OCI-LY3 (cell line): ENCODE results near the gene PDE4D.

Source experiments
- CTCF ChIP-seq: fragments of 200-600, 300-600 bp; sonication (generic); IDR thresholded peaks from 2 replicates; pipeline ENCODE4 v1.5.1; 2014; ENCODE audit warnings: antibody characterized with exemption, low read length, low read depth
- EZH2phosphoT487 ChIP-seq: fragments of 200-600 bp; shearing (Covaris generic); IDR thresholded peaks from 2 replicates; pipeline ENCODE4 v1.6.1; 2018; ENCODE audit warnings: antibody characterized with exemption, mixed run types, low read depth

- TF ChIP-seq CTCF = no peak
- no peak for TF ChIP-seq EZH2phosphoT487
These were observed 871.5 kb downstream of the PDE4D start for GRCh38 chr5:59021837-59022514.
